Neural progenitor cell (in vitro differentiated cells): Measurements from ENCODE around the gene SERTM1. TPM values are rescaled to one million over a fixed set of nuclear protein-coding genes. Genes with fewer than 3 reads are reported as not detected.

ENCODE experiments used
- DNase-seq: peaks from one replicate; pipeline ENCODE4 v3.0.0-alpha.2; 2016; ENCODE audit warnings: low spot score
- H2AFZ ChIP-seq: fragments of 200-600 bp; sonication (generic); replicated peaks from 2 replicates; pipeline ENCODE4 v1.6.1; 2016; ENCODE audit warnings: antibody characterized with exemption
- H3F3A ChIP-seq: fragments of 200-600 bp; sonication (generic); 2 replicates; pipeline ENCODE4 v1.6.1; 2016; ENCODE audit warnings: antibody characterized with exemption, low read depth
- H3K27ac ChIP-seq: fragments of 200-600 bp; sonication (generic); 2 replicates; pipeline ENCODE4 v1.5.1; 2016; ENCODE audit warnings: mild to moderate bottlenecking
- H3K27me3 ChIP-seq: fragments of 200-600 bp; sonication (generic); 2 replicates; pipeline ENCODE4 v1.6.1; 2016; ENCODE audit warnings: mild to moderate bottlenecking, moderate library complexity
- H3K36me3 ChIP-seq: fragments of 200-600 bp; sonication (generic); 2 replicates; pipeline ENCODE4 v1.5.1; 2016
- H3K4me1 ChIP-seq: fragments of 200-600 bp; sonication (generic); 2 replicates; pipeline ENCODE4 v1.6.1; 2016; ENCODE audit warnings: mixed run types
- H3K4me2 ChIP-seq: fragments of 200-600 bp; sonication (generic); 2 replicates; pipeline ENCODE4 v1.6.1; 2016
- H3K4me3 ChIP-seq: fragments of 200-600 bp; sonication (generic); 2 replicates; pipeline ENCODE4 v1.5.1; 2016
- H3K79me2 ChIP-seq: fragments of 200-600 bp; sonication (generic); 2 replicates; pipeline ENCODE4 v1.6.1; 2016; ENCODE audit warnings: low read depth
- H3K9ac ChIP-seq: fragments of 200-600 bp; sonication (generic); 2 replicates; pipeline ENCODE4 v1.6.1; 2016
- H3K9me3 ChIP-seq: fragments of 200-600 bp; sonication (generic); 2 replicates; pipeline ENCODE4 v1.5.1; 2016; ENCODE audit warnings: low read depth
- H4K20me1 ChIP-seq: fragments of 200-600 bp; sonication (generic); 2 replicates; pipeline ENCODE4 v1.6.1; 2016; ENCODE audit warnings: low read depth
- H3K27ac Mint-ChIP-seq: 3 replicates; pipeline ENCODE4 v1.8.0; 2021; ENCODE audit warnings: mixed read lengths
- H3K27me3 Mint-ChIP-seq: 2 replicates; pipeline ENCODE4 v1.8.0; 2022; ENCODE audit warnings: low read depth, mild to moderate bottlenecking, inconsistent platforms, moderate library complexity, mixed read lengths; ENCODE audit not compliant: insufficient read depth
- H3K36me3 Mint-ChIP-seq: 3 replicates; pipeline ENCODE4 v1.8.0; 2021; ENCODE audit warnings: mixed read lengths
- H3K4me1 Mint-ChIP-seq: 3 replicates; pipeline ENCODE4 v1.8.0; 2021; ENCODE audit warnings: mixed read lengths
- H3K4me3 Mint-ChIP-seq: 3 replicates; pipeline ENCODE4 v1.8.0; 2021; ENCODE audit warnings: mild to moderate bottlenecking, moderate library complexity, mixed read lengths
- H3K9me3 Mint-ChIP-seq: 3 replicates; pipeline ENCODE4 v1.8.0; 2020; ENCODE audit warnings: mixed read lengths
- CTCF ChIP-seq: fragments of 200-600 bp; sonication (generic); IDR thresholded peaks from 2 replicates; pipeline ENCODE4 v1.5.1; 2017; ENCODE audit warnings: antibody characterized with exemption, mild to moderate bottlenecking
- EZH2 ChIP-seq: fragments of 200-600 bp; sonication (generic); IDR thresholded peaks from 2 replicates; pipeline ENCODE4 v1.6.1; 2017; ENCODE audit warnings: antibody characterized with exemption, mild to moderate bottlenecking, moderate library complexity
- EZH2phosphoT487 ChIP-seq: fragments of 200-600 bp; sonication (generic); IDR thresholded peaks from 2 replicates; pipeline ENCODE4 v1.6.1; 2017; ENCODE audit warnings: antibody characterized with exemption
- total RNA-seq: library from RNA; depleted of rRNA; stranded (reverse); fragments of >200 nt; gene quantifications from 2 replicates; pipeline ENCODE4 v1.2.3, GENCODE V29; 2015; ENCODE audit warnings: low replicate concordance

Gene SERTM1
- total RNA-seq, 1 donor from 2014 or later, result not detected

GRCh38 chr13:36709136-36709890 is 35.5 kb downstream of the SERTM1 start:
- no peaks in the 10 kb centered on the region for H3K79me2 ChIP-seq
- Mint-ChIP-seq H3K27ac (peak overlapping the region; percentile 2), H3K4me3 (no peak overlapping the region), H3K9me3 (peaks cover 8% of the 10 kb centered on the region), H3K36me3 (no peaks in the 10 kb centered on the region), H3K27me3 (peaks cover 2% of the 10 kb centered on the region), H3K4me1 (peaks cover 25% of the 10 kb centered on the region)
- no peaks in the 10 kb centered on the region for H3K9me3 ChIP-seq
- no peaks in the 10 kb centered on the region for H3K4me1 ChIP-seq
- H3K4me2 ChIP-seq, result no peak overlapping the region
- no peak for DNase-seq
- H3K36me3 ChIP-seq, result no peaks in the 10 kb centered on the region
- no peak overlapping the region for H3K9ac ChIP-seq
- no peak overlapping the region for H3K27ac ChIP-seq
- H3K27me3 ChIP-seq, result no peaks in the 10 kb centered on the region
- no peaks in the 10 kb centered on the region for H3F3A ChIP-seq
- H3K4me3 ChIP-seq, result no peak overlapping the region
- no peaks in the 10 kb centered on the region for H4K20me1 ChIP-seq
- no peak overlapping the region for H2AFZ ChIP-seq
- no peak for TF ChIP-seq CTCF
- TF ChIP-seq EZH2, result no peak
- TF ChIP-seq EZH2phosphoT487, result no peak

GRCh38 chr13:36710396-36710795 is 36.6 kb downstream of the SERTM1 start:
- H3K9ac ChIP-seq, result no peak overlapping the region
- H3K9me3 Mint-ChIP-seq, result peaks cover 8% of the 10 kb centered on the region
- no peak overlapping the region for H3K4me3 Mint-ChIP-seq

DNA sequence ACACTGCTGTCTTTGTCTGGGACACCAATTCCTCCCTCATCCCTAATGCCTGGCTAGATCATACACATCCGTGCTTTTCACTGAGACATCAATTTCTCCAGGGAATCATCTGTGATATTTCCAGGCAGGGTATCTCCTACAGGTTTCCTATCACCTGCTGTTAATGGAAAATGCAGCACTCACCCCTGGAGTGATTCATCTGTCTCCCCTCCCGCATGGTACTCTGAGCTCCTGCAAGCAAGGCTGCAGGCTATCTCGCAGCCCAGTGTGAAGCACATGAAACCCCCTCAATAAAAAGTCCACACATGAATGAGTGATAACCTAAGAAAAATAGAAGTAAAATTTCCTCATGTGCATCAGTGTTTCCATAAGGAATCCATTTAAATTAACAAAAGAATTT is 38.5 kb downstream of the SERTM1 start:
- Histone ChIP-seq H4K20me1 (no peaks in the 10 kb centered on the region), H2AFZ (no peak overlapping the region), H3K27ac (no peak overlapping the region), H3K27me3 (no peaks in the 10 kb centered on the region), H3K9ac (no peak overlapping the region), H3K4me2 (no peak overlapping the region), H3K9me3 (no peaks in the 10 kb centered on the region), H3K4me1 (no peaks in the 10 kb centered on the region), H3F3A (no peaks in the 10 kb centered on the region), H3K79me2 (no peaks in the 10 kb centered on the region), H3K36me3 (no peaks in the 10 kb centered on the region), H3K4me3 (no peak overlapping the region)
- TF ChIP-seq EZH2, result no peak
- Mint-ChIP-seq H3K36me3 (no peaks in the 10 kb centered on the region), H3K4me1 (peaks cover 33% of the 10 kb centered on the region), H3K27me3 (peaks cover 5% of the 10 kb centered on the region), H3K4me3 (no peak overlapping the region), H3K9me3 (peaks cover 8% of the 10 kb centered on the region), H3K27ac (peak overlapping the region; percentile 65)
- DNase-seq, result no peak

More at GRCh38 chr13:36710396-36710795, 36.6 kb downstream of the SERTM1 start:
- H3K9me3 ChIP-seq, result no peaks in the 10 kb centered on the region
- H2AFZ ChIP-seq, result no peak overlapping the region
- H3K4me2 ChIP-seq, result no peak overlapping the region
- H3K79me2 ChIP-seq, result no peaks in the 10 kb centered on the region
- Mint-ChIP-seq H3K27me3 (peaks cover 5% of the 10 kb centered on the region), H3K4me1 (peaks cover 25% of the 10 kb centered on the region), H3K36me3 (no peaks in the 10 kb centered on the region), H3K27ac (no peak overlapping the region)
- no peak overlapping the region for H3K27ac ChIP-seq
- no peaks in the 10 kb centered on the region for H3K27me3 ChIP-seq
- no peak for DNase-seq
- no peaks in the 10 kb centered on the region for H3K4me1 ChIP-seq
- no peaks in the 10 kb centered on the region for H3K36me3 ChIP-seq
- no peak overlapping the region for H3K4me3 ChIP-seq
- no peaks in the 10 kb centered on the region for H3F3A ChIP-seq
- H4K20me1 ChIP-seq, result no peaks in the 10 kb centered on the region
- TF ChIP-seq CTCF (no peak), EZH2 (no peak), EZH2phosphoT487 (no peak)

- Mint-ChIP-seq H3K27ac (no peak overlapping the region), H3K27me3 (peaks cover 5% of the 10 kb centered on the region), H3K4me1 (peaks cover 33% of the 10 kb centered on the region), H3K36me3 (no peaks in the 10 kb centered on the region), H3K4me3 (no peak overlapping the region), H3K9me3 (peaks cover 8% of the 10 kb centered on the region)
- Histone ChIP-seq H3K36me3 (no peaks in the 10 kb centered on the region), H3F3A (no peaks in the 10 kb centered on the region), H3K79me2 (no peaks in the 10 kb centered on the region), H3K27me3 (no peaks in the 10 kb centered on the region), H3K4me3 (no peak overlapping the region), H4K20me1 (no peaks in the 10 kb centered on the region), H2AFZ (peak overlapping the region; percentile 14), H3K27ac (no peak overlapping the region), H3K4me2 (no peak overlapping the region), H3K4me1 (no peaks in the 10 kb centered on the region), H3K9me3 (no peaks in the 10 kb centered on the region), H3K9ac (no peak overlapping the region)
- DNase-seq, result no peak
- TF ChIP-seq EZH2 (no peak), CTCF (no peak)
Observed at GRCh38 chr13:36712770-36713169, 39.0 kb downstream of the SERTM1 start.
